SH-SY5Y (cell line): ENCODE results near the gene SPINT2.

Experiments used
- GATA2 ChIP-seq: IDR thresholded peaks from 2 replicates; pipeline ENCODE4 v1.6.1; 2011; ENCODE audit warnings: mild to moderate bottlenecking, low read depth, low read length
- GATA3 ChIP-seq: IDR thresholded peaks from 2 replicates; pipeline ENCODE4 v1.6.1; 2011; ENCODE audit warnings: low read depth, mild to moderate bottlenecking, low read length, moderate library complexity

The SPINT2 gene

GRCh38 chr19:38264486-38265212 is at the start of gene SPINT2:
Gene SPINT2, plus strand, starts transcription at chr19:38264573. Its CDS starts 320 bp downstream, at chr19:38264893.
- no peak for TF ChIP-seq GATA3
- TF ChIP-seq GATA2: no peak

GRCh38 chr19:38216785-38217641 is 47.4 kb upstream of the SPINT2 start:
- TF ChIP-seq GATA2 (no peak), GATA3 (no peak)

GRCh38 chr19:38218204-38218603 is 46.2 kb upstream of the SPINT2 start:
- TF ChIP-seq GATA2 (no peak), GATA3 (no peak)

GRCh38 chr19:38219221-38219620 is 45.2 kb upstream of the SPINT2 start:
- TF ChIP-seq GATA2: no peak
- no peak for TF ChIP-seq GATA3

GRCh38 chr19:38221421-38221820 is 43.0 kb upstream of the SPINT2 start:
- TF ChIP-seq GATA2: no peak
- no peak for TF ChIP-seq GATA3

- TF ChIP-seq GATA2 (no peak), GATA3 (no peak)
Observed at GRCh38 chr19:38221919-38222830, 42.2 kb upstream of the SPINT2 start.

- TF ChIP-seq GATA2 (no peak), GATA3 (no peak)
Observed at GRCh38 chr19:38223119-38223523, 41.3 kb upstream of the SPINT2 start.

GRCh38 chr19:38223617-38224013 is 40.8 kb upstream of the SPINT2 start:
- TF ChIP-seq GATA3 (no peak), GATA2 (no peak)

GRCh38 chr19:38224014-38224862 is 40.1 kb upstream of the SPINT2 start, which contains the start of gene DPF1:
Gene DPF1, minus strand, starts transcription at chr19:38224222. Its CDS starts 80 bp downstream, at chr19:38224142.
- TF ChIP-seq GATA2 (no peak), GATA3 (no peak)

- no peak for TF ChIP-seq GATA3
- TF ChIP-seq GATA2: no peak
Observed at GRCh38 chr19:38227287-38228004, 36.9 kb upstream of the SPINT2 start.

GRCh38 chr19:38228005-38228377 is 36.4 kb upstream of the SPINT2 start:
- TF ChIP-seq GATA3 (no peak), GATA2 (no peak)

- no peak for TF ChIP-seq GATA3
- no peak for TF ChIP-seq GATA2
Observed at GRCh38 chr19:38228491-38229439, 35.6 kb upstream of the SPINT2 start.
